A673 (cell line): ENCODE data around the gene LAMTOR4.

ENCODE experiments used
- CTCF ChIP-seq: fragments of 300-800, 200-600 bp; sonication (generic); conservative IDR thresholded peaks from 2 replicates; pipeline ENCODE4 v1.5.1; 2017; ENCODE audit warnings: low read depth, mild to moderate bottlenecking, antibody characterized with exemption, low read length, moderate library complexity, mixed read lengths
- EZH2 ChIP-seq: fragments of 200-600 bp; sonication (generic); IDR thresholded peaks from 2 replicates; pipeline ENCODE4 v1.6.1; 2017; ENCODE audit warnings: borderline replicate concordance, low read depth, mild to moderate bottlenecking, mixed read lengths, antibody characterized with exemption, low read length; ENCODE audit not compliant: poor library complexity, severe bottlenecking

DNA sequence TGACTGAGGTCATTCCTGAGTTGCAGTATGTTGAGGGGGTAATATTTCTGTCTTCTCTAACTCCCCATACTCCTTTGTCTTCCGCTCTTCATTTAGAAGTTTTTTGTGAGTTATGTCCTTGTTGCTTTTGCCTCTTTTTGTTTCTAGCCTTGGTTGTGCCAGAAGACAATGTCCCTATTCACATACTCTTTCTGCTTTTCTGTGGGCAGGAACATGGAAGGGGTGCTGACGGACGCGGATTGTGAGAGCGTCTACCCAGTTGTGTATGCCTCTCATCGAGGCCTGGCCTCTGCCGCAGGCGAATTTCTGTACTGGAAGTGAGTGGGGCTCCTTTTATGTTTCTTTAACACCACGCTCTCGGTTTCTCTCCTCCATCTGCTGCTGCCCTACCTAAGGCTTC is 49.5 kb downstream of the LAMTOR4 start:
- TF ChIP-seq CTCF: no peak
- TF ChIP-seq EZH2: no peak
